T-helper 1 cell treated with Interleukin-12 subunit alpha and Interleukin-12 subunit beta and Interleukin-4 antibody, amounts not matched to agents 30 μg/mL and 1 μg/mL, for 36 hours (primary cell): ENCODE data around the gene COA1.

Experiments
- H3K27ac Mint-ChIP-seq: one replicate; pipeline ENCODE4 v1.8.0; 2021; ENCODE audit warnings: mild to moderate bottlenecking, mixed read lengths
- H3K27me3 Mint-ChIP-seq: one replicate; pipeline ENCODE4 v1.8.0; 2021; ENCODE audit warnings: low read depth, mixed read lengths
- H3K36me3 Mint-ChIP-seq: one replicate; pipeline ENCODE4 v1.8.0; 2021; ENCODE audit warnings: low read depth, mixed read lengths
- H3K4me1 Mint-ChIP-seq: one replicate; pipeline ENCODE4 v1.8.0; 2021; ENCODE audit warnings: low read depth, mixed read lengths
- H3K4me3 Mint-ChIP-seq: one replicate; pipeline ENCODE4 v1.8.0; 2021; ENCODE audit warnings: mild to moderate bottlenecking, moderate library complexity, mixed read lengths
- H3K9me3 Mint-ChIP-seq: one replicate; pipeline ENCODE4 v1.8.0; 2021; ENCODE audit warnings: mixed read lengths

COA1 gene

DNA sequence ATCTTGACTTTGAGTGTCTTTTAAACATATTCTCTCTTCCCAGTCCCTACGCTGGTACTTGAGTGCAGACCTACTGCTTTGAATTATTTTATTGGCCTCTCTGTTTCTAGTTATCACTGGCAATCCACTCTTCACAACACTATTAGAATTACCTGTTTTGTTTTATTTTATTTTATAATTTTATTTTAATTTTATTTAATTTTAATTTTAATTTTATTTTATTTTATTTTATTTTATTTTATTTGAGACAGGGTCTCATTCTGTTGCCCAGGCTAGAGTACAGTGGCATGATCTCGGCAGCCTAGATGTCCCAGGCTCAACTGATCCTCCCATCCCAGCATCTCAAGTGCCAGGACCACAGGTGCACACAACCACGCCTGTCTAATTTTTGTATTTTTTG, 139.6 kb downstream of the COA1 start:
- H3K4me3 Mint-ChIP-seq, result peak overlapping the region; percentile 48
- no peaks in the 10 kb centered on the region for H3K27me3 Mint-ChIP-seq
- peaks cover 49% of the 10 kb centered on the region for H3K36me3 Mint-ChIP-seq
- no peaks in the 10 kb centered on the region for H3K9me3 Mint-ChIP-seq
- peaks cover 69% of the 10 kb centered on the region for H3K4me1 Mint-ChIP-seq
- H3K27ac Mint-ChIP-seq, result no peak overlapping the region
